ENCODE results near the gene OR2W3. TPM values are rescaled to one million over a fixed set of nuclear protein-coding genes. Genes with fewer than 3 reads are reported as not detected.
A peak's percentile ranks its signal among the peaks of the same experiment; 100 is the strongest.

OR2W3 gene
- 1.2 TPM for total RNA-seq

- no peak for DNase-seq
Measured at GRCh38 chr1:247895163-247895637, at the start of gene OR2W3. TSS of gene OR2W3 (plus strand) at chr1:247895587. CDS start at chr1:247895587, 0 bp downstream.

GRCh38 chr1:247845693-247846017 is 49.7 kb upstream of the OR2W3 start:
- no peak for DNase-seq

- no peak for DNase-seq
Measured at GRCh38 chr1:247848346-247848745, 47.0 kb upstream of the OR2W3 start.

GRCh38 chr1:247849616-247850015 is 45.8 kb upstream of the OR2W3 start:
- no peak for DNase-seq

GRCh38 chr1:247854899-247855545 is 40.4 kb upstream of the OR2W3 start:
- DNase-seq: peak; percentile 9

- no peak for DNase-seq
Measured at GRCh38 chr1:247855911-247856310, 39.5 kb upstream of the OR2W3 start.

GRCh38 chr1:247857069-247857984 is 38.1 kb upstream of the OR2W3 start, which contains the start of gene TRIM58:
TSS of gene TRIM58 (plus strand) at chr1:247857187. CDS start at chr1:247857247, 60 bp downstream.
- peak; percentile 69 for DNase-seq

GRCh38 chr1:247857985-247858619 is 37.3 kb upstream of the OR2W3 start:
- no peak for DNase-seq

- DNase-seq: no peak
Measured at GRCh38 chr1:247862756-247863155, 32.6 kb upstream of the OR2W3 start.

GRCh38 chr1:247864644-247865043 is 30.7 kb upstream of the OR2W3 start:
- DNase-seq: no peak

GRCh38 chr1:247865416-247865815 is 30.0 kb upstream of the OR2W3 start:
- DNase-seq: no peak

GRCh38 chr1:247883346-247883745 is 12.0 kb upstream of the OR2W3 start:
- DNase-seq: no peak

GRCh38 chr1:247884797-247885413 is 10.5 kb upstream of the OR2W3 start:
- no peak for DNase-seq

GRCh38 chr1:247895976-247896375 is 589 bp downstream of the OR2W3 start:
- no peak for DNase-seq

- DNase-seq: no peak
Measured at GRCh38 chr1:247904122-247904521, 8.7 kb downstream of the OR2W3 start.

GRCh38 chr1:247905181-247905580 is 9.8 kb downstream of the OR2W3 start:
- no peak for DNase-seq

- no peak for DNase-seq
Measured at GRCh38 chr1:247905910-247906503, 10.6 kb downstream of the OR2W3 start.

- no peak for DNase-seq
Measured at GRCh38 chr1:247906504-247907047, 11.2 kb downstream of the OR2W3 start.

- DNase-seq: no peak
Measured at GRCh38 chr1:247908766-247909165, 13.4 kb downstream of the OR2W3 start.

- DNase-seq: no peak
Measured at GRCh38 chr1:247913786-247914185, 18.4 kb downstream of the OR2W3 start.

- peak; percentile 17 for DNase-seq
Measured at GRCh38 chr1:247914941-247915662, 19.7 kb downstream of the OR2W3 start.
